H9 (cell line): ENCODE measurements around the gene GNA12. TPM values are rescaled to one million over a fixed set of nuclear protein-coding genes. Genes with fewer than 3 reads are reported as not detected.

Experiments used
- DNase-seq: peaks from one replicate; pipeline ENCODE4 v3.0.0-alpha.2; 2017
- H2AFZ ChIP-seq: one replicate; pipeline ENCODE4 v1.6.1; 2013; ENCODE audit warnings: mild to moderate bottlenecking, low read length, control low read depth, moderate library complexity
- H2AK5ac ChIP-seq: 2 replicates; pipeline ENCODE4 v1.6.1; 2013; ENCODE audit warnings: low read length, control low read depth, mixed read lengths; ENCODE audit not compliant: insufficient read length
- H2BK120ac ChIP-seq: one replicate; pipeline ENCODE4 v1.6.1; 2013; ENCODE audit warnings: low read depth, mild to moderate bottlenecking, low read length, control low read depth, inconsistent platforms; ENCODE audit not compliant: poor library complexity, severe bottlenecking
- H2BK12ac ChIP-seq: 2 replicates; pipeline ENCODE4 v1.6.1; 2013; ENCODE audit warnings: low read length, control low read depth, mixed read lengths, low read depth; ENCODE audit not compliant: insufficient read length
- H2BK15ac ChIP-seq: 2 replicates; pipeline ENCODE4 v1.6.1; 2013; ENCODE audit warnings: low read depth, low read length, control low read depth
- H2BK20ac ChIP-seq: one replicate; pipeline ENCODE4 v1.6.1; 2013; ENCODE audit warnings: low read depth, mild to moderate bottlenecking, low read length, control low read depth, inconsistent platforms; ENCODE audit not compliant: poor library complexity, severe bottlenecking
- H2BK5ac ChIP-seq: 2 replicates; pipeline ENCODE4 v1.6.1; 2013; ENCODE audit warnings: low read length, control low read depth, mixed read lengths; ENCODE audit not compliant: insufficient read length
- H3K14ac ChIP-seq: 2 replicates; pipeline ENCODE4 v1.6.1; 2013; ENCODE audit warnings: low read length, control low read depth; ENCODE audit not compliant: insufficient read depth
- H3K18ac ChIP-seq: 2 replicates; pipeline ENCODE4 v1.6.1; 2013; ENCODE audit warnings: low read depth, mild to moderate bottlenecking, mixed read lengths, low read length, control low read depth; ENCODE audit not compliant: insufficient read length
- H3K23ac ChIP-seq: 2 replicates; pipeline ENCODE4 v1.6.1; 2013; ENCODE audit warnings: low read length, control low read depth, mixed read lengths, low read depth; ENCODE audit not compliant: insufficient read length
- H3K23me2 ChIP-seq: 2 replicates; pipeline ENCODE4 v1.6.1; 2013; ENCODE audit warnings: low read depth, mild to moderate bottlenecking, mixed read lengths, low read length, control low read depth; ENCODE audit not compliant: insufficient read length, poor library complexity, severe bottlenecking
- H3K27ac ChIP-seq: 2 replicates; pipeline ENCODE4 v1.5.1; 2013; ENCODE audit warnings: low read length, control low read depth, mixed read lengths, low read depth; ENCODE audit not compliant: insufficient read length
- H3K27me3 ChIP-seq: 2 replicates; pipeline ENCODE4 v1.6.1; 2013; ENCODE audit warnings: low read length, control low read depth, inconsistent platforms; ENCODE audit not compliant: insufficient read depth
- H3K4ac ChIP-seq: 2 replicates; pipeline ENCODE4 v1.6.1; 2013; ENCODE audit warnings: low read depth, mild to moderate bottlenecking, control low read depth, inconsistent platforms, low read length, moderate library complexity
- H3K4me1 ChIP-seq: 2 replicates; pipeline ENCODE4 v1.6.1; 2013; ENCODE audit warnings: low read length, control low read depth, inconsistent platforms; ENCODE audit not compliant: insufficient read depth
- H3K4me2 ChIP-seq: 2 replicates; pipeline ENCODE4 v1.6.1; 2013; ENCODE audit warnings: low read length, control low read depth, mixed read lengths; ENCODE audit not compliant: insufficient read length, insufficient read depth
- H3K56ac ChIP-seq: 2 replicates; pipeline ENCODE4 v1.6.1; 2013; ENCODE audit warnings: low read depth, mild to moderate bottlenecking, mixed read lengths, low read length, control low read depth; ENCODE audit not compliant: insufficient read length
- H3K79me1 ChIP-seq: 2 replicates; pipeline ENCODE4 v1.6.1; 2013; ENCODE audit warnings: low read depth, mild to moderate bottlenecking, moderate library complexity, low read length, control low read depth, inconsistent platforms; ENCODE audit not compliant: insufficient read depth, poor library complexity, severe bottlenecking
- H3K79me2 ChIP-seq: 2 replicates; pipeline ENCODE4 v1.6.1; 2013; ENCODE audit warnings: low read length, control low read depth, inconsistent platforms; ENCODE audit not compliant: insufficient read depth
- H3K9ac ChIP-seq: 2 replicates; pipeline ENCODE4 v1.6.1; 2013; ENCODE audit warnings: low read length, control low read depth, mixed read lengths; ENCODE audit not compliant: insufficient read length; ENCODE audit errors: extremely low read depth
- H3K9me3 ChIP-seq: one replicate; pipeline ENCODE4 v1.6.1; 2013; ENCODE audit warnings: low read depth, low read length, inconsistent platforms; ENCODE audit not compliant: control insufficient read depth
- H3T11ph ChIP-seq: one replicate; pipeline ENCODE4 v1.6.1; 2013; ENCODE audit warnings: mild to moderate bottlenecking, low read length, control low read depth, inconsistent platforms
- H4K20me1 ChIP-seq: one replicate; pipeline ENCODE4 v1.6.1; 2013; ENCODE audit not compliant: control insufficient read depth, insufficient read length, insufficient read depth
- H4K5ac ChIP-seq: 2 replicates; pipeline ENCODE4 v1.6.1; 2013; ENCODE audit warnings: low read depth, mild to moderate bottlenecking, mixed read lengths, low read length, control low read depth; ENCODE audit not compliant: insufficient read length
- H4K8ac ChIP-seq: replicated peaks from 2 replicates; pipeline ENCODE4 v1.6.1; 2013; ENCODE audit warnings: low read length, control low read depth, mixed read lengths, low read depth; ENCODE audit not compliant: insufficient read length
- H4K91ac ChIP-seq: 2 replicates; pipeline ENCODE4 v1.6.1; 2013; ENCODE audit warnings: low read depth, mild to moderate bottlenecking, moderate library complexity, mixed read lengths, low read length, control low read depth; ENCODE audit not compliant: insufficient read length
- H3K27ac Mint-ChIP-seq, 3 experiments: 2 replicates in 2 of 3; 3 replicates in 1 of 3; pipeline ENCODE4 v1.8.0; 2020 to 2021; ENCODE audit warnings: mixed read lengths in 3 of 3, mild to moderate bottlenecking in 1 of 3, moderate library complexity in 1 of 3
- H3K27me3 Mint-ChIP-seq: 2 replicates; pipeline ENCODE4 v1.8.0; 2021; ENCODE audit warnings: low read depth, mild to moderate bottlenecking, moderate library complexity, mixed read lengths
- H3K36me3 Mint-ChIP-seq, 3 experiments: 2 replicates in 2 of 3; 3 replicates in 1 of 3; pipeline ENCODE4 v1.8.0; 2020 to 2021; ENCODE audit warnings: low read depth in 3 of 3, mixed read lengths in 3 of 3; ENCODE audit not compliant: insufficient read depth in 1 of 3
- H3K4me1 Mint-ChIP-seq, 2 experiments: 2 replicates each; pipeline ENCODE4 v1.8.0; 2020; ENCODE audit warnings: mixed read lengths in 2 of 2
- H3K4me3 Mint-ChIP-seq, 2 experiments: 2 replicates in 1 of 2; 3 replicates in 1 of 2; pipeline ENCODE4 v1.8.0; 2020 to 2021; ENCODE audit warnings: mild to moderate bottlenecking in 2 of 2, mixed read lengths in 2 of 2, moderate library complexity in 1 of 2
- H3K9me3 Mint-ChIP-seq, 2 experiments: 2 replicates in 1 of 2; 3 replicates in 1 of 2; pipeline ENCODE4 v1.8.0; 2020; ENCODE audit warnings: mild to moderate bottlenecking in 2 of 2, mixed read lengths in 2 of 2, moderate library complexity in 1 of 2
- CTCF ChIP-seq: fragments of 200-600 bp; sonication (generic); conservative IDR thresholded peaks from 3 replicates; pipeline ENCODE4 v1.8.0; 2021; ENCODE audit warnings: antibody characterized with exemption, mild to moderate bottlenecking
- WGBS: extraction: QIAGEN DNeasy Blood & Tissue Kit; methylation state at CpG from one replicate; pipeline ENCODE4 v1.1.7; 2013; ENCODE audit warnings: missing lambda C conversion rate, low lambda C conversion rate, mixed read lengths; ENCODE audit not compliant: insufficient read length; ENCODE audit errors: extremely low coverage; 5-methylcytosine and 5-hydroxymethylcytosine counted together
- total RNA-seq: library from RNA; stranded (reverse); gene quantifications from 2 replicates; pipeline ENCODE4 v1.2.1, GENCODE V29; 2021

The GNA12 gene
- total RNA-seq, 1 experiment from 2014 or later = 60.2 TPM

DNA sequence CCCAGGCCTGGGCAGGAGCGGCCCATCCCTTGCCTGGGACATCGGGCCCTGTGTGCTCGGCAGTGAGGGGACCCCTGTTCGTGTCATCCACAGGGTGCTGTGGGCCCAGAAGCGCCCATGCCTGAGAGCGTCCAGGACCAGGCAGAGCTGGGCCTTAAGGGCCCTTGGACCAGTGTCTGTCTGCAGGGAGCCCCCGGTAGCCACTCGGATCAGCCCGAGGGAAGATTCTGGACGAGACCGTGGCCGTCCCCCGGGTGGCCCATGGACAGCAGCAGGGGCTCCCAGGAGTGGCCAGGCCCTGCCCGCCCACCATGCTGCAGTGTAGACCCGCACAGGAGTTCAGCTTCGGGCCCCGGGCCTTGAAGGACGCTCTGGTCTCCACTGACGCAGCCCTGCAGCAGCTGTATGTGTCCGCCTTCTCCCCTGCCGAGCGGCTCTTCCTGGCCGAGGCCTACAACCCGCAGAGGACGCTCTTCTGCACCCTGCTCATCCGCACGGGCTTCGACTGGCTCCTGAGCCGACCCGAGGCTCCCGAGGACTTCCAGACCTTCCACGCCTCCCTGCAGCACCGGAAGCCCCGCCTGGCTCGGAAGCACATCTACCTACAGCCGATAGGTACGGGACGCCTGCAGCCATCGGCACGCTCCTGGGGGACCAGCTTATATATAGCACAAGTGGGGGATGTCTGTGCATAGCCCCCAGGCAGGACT, 143.8 kb downstream of the GNA12 start:
- Histone ChIP-seq H3T11ph (no peak overlapping the region), H3K23ac (no peak overlapping the region)
- H3K36me3 Mint-ChIP-seq = peaks cover 0 to 1% (median 0%) of the 10 kb centered on the region in 3 experiments; a peak in 2 of 7 replicates

More for the DNA sequence above, 143.8 kb downstream of the GNA12 start:
- H3K9me3 Mint-ChIP-seq = no peaks in the 10 kb centered on the region
- no peak overlapping the region for H3K4me3 Mint-ChIP-seq
- H4K5ac ChIP-seq = no peak overlapping the region
- no peak overlapping the region for H3K56ac ChIP-seq
- no peak overlapping the region for H3K9ac ChIP-seq
- H4K8ac ChIP-seq = no peak overlapping the region
- no peak overlapping the region for H3K4ac ChIP-seq
- no peak overlapping the region for H3K27ac ChIP-seq
- no peaks in the 10 kb centered on the region for H3K27me3 ChIP-seq
- H2BK12ac ChIP-seq = no peak overlapping the region
- no peaks in the 10 kb centered on the region for H3K79me2 ChIP-seq
- no peak overlapping the region for H2AFZ ChIP-seq
- H3K27me3 Mint-ChIP-seq = peaks cover 2% of the 10 kb centered on the region
- H2BK120ac ChIP-seq = no peak overlapping the region
- DNase-seq = no peak
- H2BK15ac ChIP-seq = no peak overlapping the region
- H3K18ac ChIP-seq = no peak overlapping the region
- no peak overlapping the region for H3K14ac ChIP-seq
- H2BK20ac ChIP-seq = no peak overlapping the region
- no peaks in the 10 kb centered on the region for H3K79me1 ChIP-seq
- H3K9me3 ChIP-seq = no peaks in the 10 kb centered on the region
- H3K23me2 ChIP-seq = no peaks in the 10 kb centered on the region
- no CpG with 5 or more reads among the region's 40 CpGs for WGBS
- no peaks in the 10 kb centered on the region for H3K4me1 ChIP-seq
- H3K4me2 ChIP-seq = no peak overlapping the region
- H3K27ac Mint-ChIP-seq = peak overlapping the region in 2 of 3 experiments; percentile 20 to 78; a peak in 1 of 7 replicates
- H2BK5ac ChIP-seq = no peak overlapping the region
- H3K4me1 Mint-ChIP-seq = peaks cover 4 to 5% of the 10 kb centered on the region in 2 experiments
- H4K91ac ChIP-seq = no peak overlapping the region
- H4K20me1 ChIP-seq = no peaks in the 10 kb centered on the region
- no peak overlapping the region for H2AK5ac ChIP-seq
- no peak for TF ChIP-seq CTCF
